Colonic mucosa (tissue), 4 donors: Measurements from ENCODE around the gene LY6G6F. TPM values are rescaled to one million over a fixed set of nuclear protein-coding genes. Genes with fewer than 3 reads are reported as not detected.
A peak's percentile ranks its signal among the peaks of the same experiment; 100 is the strongest.

Source experiments
- DNase-seq: peaks from one replicate; pipeline ENCODE4 v3.0.0-alpha.2; 2020
- H3K27ac ChIP-seq: fragments of 200-600 bp; one replicate; pipeline ENCODE4 v1.8.0; 2021
- H3K27me3 ChIP-seq: fragments of 200-600 bp; one replicate; pipeline ENCODE4 v1.8.0; 2021
- H3K36me3 ChIP-seq: fragments of 200-600 bp; one replicate; pipeline ENCODE4 v1.8.0; 2021
- H3K4me1 ChIP-seq: fragments of 200-600 bp; one replicate; pipeline ENCODE4 v1.8.0; 2021; ENCODE audit warnings: mild to moderate bottlenecking
- H3K4me3 ChIP-seq: fragments of 200-600 bp; one replicate; pipeline ENCODE4 v1.8.0; 2021
- H3K9ac ChIP-seq, 2 donors: one replicate each; pipeline ENCODE4 v1.7.0; 2013; ENCODE audit warnings: control low read depth in 2 of 2, low read depth in 2 of 2, low read length in 2 of 2
- H3K9me3 ChIP-seq: fragments of 200-600 bp; one replicate; pipeline ENCODE4 v1.8.0; 2021
- intact Hi-C: fragments of 100-400 bp; cut with DNase I; formaldehyde crosslinking; loops from one replicate; pipeline ENCODE4 v1.14.1; 2022
- total RNA-seq, 2 donors: library from RNA; stranded (reverse); fragmentation: NEBNext Ultra II Directional in 1 of 2; extraction: Animal tissue kit (Norgen Biotek cat#: 25700) in 1 of 2; gene quantifications; one replicate each; pipeline ENCODE4 v1.2.1, GENCODE V29; 2021
- TF ChIP-seq, protein P1 (sequence below): fragments of 200-600 bp; IDR thresholded peaks from one replicate; pipeline ENCODE4 v1.8.0; 2022; ENCODE audit warnings: antibody characterized with exemption, mild to moderate bottlenecking
- donor health status: healthy.
- donor health status: DM: no; HTN: no; CAD: no.
- donor health status: DM: no; HTN: no; CAD: no.

The LY6G6F gene
- total RNA-seq, 2 donors from 2014 or later: not detected

DNA sequence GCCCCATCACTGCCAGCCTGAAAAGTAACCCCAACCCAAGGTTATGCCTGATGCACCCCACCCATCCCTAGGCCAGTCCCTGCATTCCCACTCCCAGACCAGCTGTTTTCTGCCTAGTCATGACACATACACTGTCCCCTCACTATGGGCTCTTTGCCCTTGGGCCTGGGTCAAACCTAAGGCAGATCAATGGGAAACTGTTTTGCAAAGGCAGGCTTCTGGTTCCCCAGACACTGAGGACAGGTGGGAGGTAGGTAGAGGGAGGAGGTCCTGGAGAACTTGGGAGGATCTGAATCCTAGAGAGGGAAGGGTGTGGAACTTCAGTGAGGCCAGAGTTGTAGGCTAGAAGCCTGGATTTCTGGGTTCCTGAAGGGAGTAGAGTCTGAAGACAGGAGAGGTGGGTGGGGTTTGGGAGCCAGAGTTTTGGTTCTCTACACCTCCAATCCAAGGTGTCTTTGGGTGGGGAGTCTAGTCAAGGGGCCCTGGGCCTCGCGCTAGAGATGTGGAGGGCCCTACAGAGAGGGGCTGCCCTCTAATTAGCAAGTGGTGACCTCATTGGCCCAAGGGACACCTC, 27.7 kb downstream of the LY6G6F start:
- TF ChIP-seq, protein P1, sequence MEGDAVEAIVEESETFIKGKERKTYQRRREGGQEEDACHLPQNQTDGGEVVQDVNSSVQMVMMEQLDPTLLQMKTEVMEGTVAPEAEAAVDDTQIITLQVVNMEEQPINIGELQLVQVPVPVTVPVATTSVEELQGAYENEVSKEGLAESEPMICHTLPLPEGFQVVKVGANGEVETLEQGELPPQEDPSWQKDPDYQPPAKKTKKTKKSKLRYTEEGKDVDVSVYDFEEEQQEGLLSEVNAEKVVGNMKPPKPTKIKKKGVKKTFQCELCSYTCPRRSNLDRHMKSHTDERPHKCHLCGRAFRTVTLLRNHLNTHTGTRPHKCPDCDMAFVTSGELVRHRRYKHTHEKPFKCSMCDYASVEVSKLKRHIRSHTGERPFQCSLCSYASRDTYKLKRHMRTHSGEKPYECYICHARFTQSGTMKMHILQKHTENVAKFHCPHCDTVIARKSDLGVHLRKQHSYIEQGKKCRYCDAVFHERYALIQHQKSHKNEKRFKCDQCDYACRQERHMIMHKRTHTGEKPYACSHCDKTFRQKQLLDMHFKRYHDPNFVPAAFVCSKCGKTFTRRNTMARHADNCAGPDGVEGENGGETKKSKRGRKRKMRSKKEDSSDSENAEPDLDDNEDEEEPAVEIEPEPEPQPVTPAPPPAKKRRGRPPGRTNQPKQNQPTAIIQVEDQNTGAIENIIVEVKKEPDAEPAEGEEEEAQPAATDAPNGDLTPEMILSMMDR: no peak
- no peak for DNase-seq
- H3K4me1 ChIP-seq: peaks cover 10% of the 10 kb centered on the region

DNA sequence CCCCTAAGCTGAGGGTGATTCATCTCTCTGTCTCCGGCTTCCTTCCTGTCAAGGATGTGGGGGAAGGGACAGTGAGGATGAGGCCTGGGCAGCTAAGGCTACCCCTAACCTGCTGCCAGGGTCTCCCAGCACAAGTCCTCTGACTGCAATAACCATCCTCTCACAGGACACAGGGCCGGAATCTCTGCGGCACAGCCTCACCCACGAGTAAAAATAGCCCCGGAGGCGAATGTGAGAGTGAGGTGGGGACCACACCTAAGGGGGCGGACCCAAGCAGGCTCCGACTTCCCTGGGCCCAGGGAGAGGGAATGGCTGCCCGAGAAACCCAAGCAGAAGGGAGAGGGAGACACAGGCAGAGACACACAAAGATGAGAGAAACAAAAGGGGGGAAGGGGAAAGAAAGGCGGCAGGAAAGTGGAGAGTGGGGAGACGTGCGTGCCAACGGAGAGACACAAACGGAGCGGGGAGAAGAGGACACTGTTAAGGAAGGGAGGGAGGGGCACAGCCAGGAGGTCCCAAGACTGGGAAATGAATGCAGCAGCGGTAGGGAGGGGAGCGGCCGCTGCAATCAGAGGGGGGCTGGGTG, 28.2 kb downstream of the LY6G6F start:
- Histone ChIP-seq H3K36me3 (peaks cover 14% of the 10 kb centered on the region), H3K9me3 (no peaks in the 10 kb centered on the region), H3K9ac (peak overlapping the region; percentile 95 to 100), H3K4me3 (peak overlapping the region; percentile 74), H3K27ac (peak overlapping the region; percentile 86), H3K27me3 (no peaks in the 10 kb centered on the region), H3K4me1 (peaks cover 10% of the 10 kb centered on the region)
- peak; percentile 83 for DNase-seq
- TF ChIP-seq, protein P1: no peak
- intact Hi-C loops: loop anchor here (5.0 kb wide), 1 partner anchor 33 kb away; the partner anchor contains the start of gene ABHD16A

More for the DNA sequence above, 27.7 kb downstream of the LY6G6F start:
- intact Hi-C loops: no loop called here
- H3K27me3 ChIP-seq: no peaks in the 10 kb centered on the region
- H3K9ac ChIP-seq: peak overlapping the region; percentile 95 to 100
- peak overlapping the region; percentile 74 for H3K4me3 ChIP-seq
- no peaks in the 10 kb centered on the region for H3K9me3 ChIP-seq
- peak overlapping the region; percentile 86 for H3K27ac ChIP-seq
- peaks cover 14% of the 10 kb centered on the region for H3K36me3 ChIP-seq

DNA sequence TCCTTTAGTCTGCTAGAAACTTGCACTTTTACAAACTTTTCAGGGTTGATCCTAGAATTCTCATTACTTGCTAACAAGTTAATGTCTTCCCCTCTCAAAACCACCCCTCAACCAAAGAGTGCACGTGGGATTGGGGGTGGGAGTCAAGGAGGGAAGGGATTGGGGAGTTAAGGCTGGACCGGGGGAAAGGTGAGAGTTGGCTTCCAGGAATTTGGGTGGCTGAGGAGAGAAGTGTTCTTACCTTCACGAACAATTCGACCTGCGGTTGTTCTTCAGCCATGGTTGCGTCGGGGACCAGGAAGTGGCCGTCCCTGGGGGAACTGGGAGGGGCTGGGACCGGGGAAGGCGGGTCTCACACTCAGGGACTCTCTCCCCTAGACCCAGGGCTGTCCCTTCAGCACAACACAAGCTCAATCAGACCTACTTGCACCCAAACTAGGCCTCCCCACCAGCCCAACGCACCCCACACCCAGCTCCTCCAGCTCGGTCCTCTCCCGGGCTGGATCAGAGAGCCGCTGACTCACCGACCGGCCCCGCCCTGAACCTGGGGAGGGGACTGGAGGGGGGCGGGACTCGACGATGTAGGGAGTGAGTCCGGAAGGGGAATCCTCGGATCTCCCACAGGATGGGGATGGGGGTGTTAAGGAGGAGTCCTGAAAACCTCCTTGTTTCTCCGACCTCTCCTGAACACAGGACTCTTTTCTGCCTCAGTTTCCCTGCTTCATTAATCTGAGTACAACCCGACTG, 29.5 kb downstream of the LY6G6F start, which contains the start of gene CLIC1:
CLIC1 (minus strand) TSS at position 510 of the 747 bp plus-strand sequence; CDS start at position 280, 230 bp downstream.
- Histone ChIP-seq H3K4me3 (peak within 1 kb of the TSS; percentile 74), H3K4me1 (peaks cover 10% of the 10 kb centered on the region), H3K27ac (peak within 1 kb of the TSS; percentile 86), H3K9ac (peak within 1 kb of the TSS; percentile 95 to 100), H3K36me3 (peaks cover 14% of the 10 kb centered on the region), H3K27me3 (no peaks in the 10 kb centered on the region), H3K9me3 (no peaks in the 10 kb centered on the region)
- TF ChIP-seq, protein P1: no peak
- peak; percentile 95 for DNase-seq
- intact Hi-C loops: loop anchor here (5.0 kb wide), 1 partner anchor 34 kb away; the partner anchor contains the start of gene ABHD16A

DNA sequence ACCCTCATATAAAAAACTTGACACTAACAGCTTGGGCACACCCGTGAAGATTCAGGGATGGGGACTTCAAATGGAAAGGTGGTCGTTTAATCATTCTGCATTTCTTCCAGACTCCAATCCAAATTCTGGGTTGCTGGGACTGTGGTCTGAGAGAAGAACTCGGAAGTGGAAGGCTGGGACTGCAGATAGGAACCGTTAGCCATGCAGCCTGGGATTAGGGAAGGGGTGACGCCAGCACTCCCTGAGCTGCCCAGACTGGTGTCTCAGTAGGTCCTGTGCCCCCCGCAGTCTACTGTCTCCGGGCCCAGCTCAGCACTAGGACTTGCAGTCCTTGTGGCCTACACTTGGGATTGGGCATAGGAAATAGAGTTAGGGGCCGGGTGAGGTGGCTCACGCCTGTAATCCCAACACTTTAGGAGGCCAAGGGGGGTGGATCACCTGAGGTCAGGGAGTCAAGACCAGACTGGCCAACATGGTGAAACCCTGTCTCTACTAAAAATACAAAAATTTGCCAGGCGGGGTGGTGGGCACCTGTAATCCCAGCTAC, 30.2 kb downstream of the LY6G6F start:
- TF ChIP-seq, protein P1: no peak
- Histone ChIP-seq H3K9ac (peak overlapping the region; percentile 95 to 100), H3K36me3 (peaks cover 11% of the 10 kb centered on the region), H3K9me3 (no peaks in the 10 kb centered on the region), H3K27me3 (no peaks in the 10 kb centered on the region), H3K27ac (peak overlapping the region; percentile 86), H3K4me1 (peaks cover 10% of the 10 kb centered on the region), H3K4me3 (peak overlapping the region; percentile 74)
- DNase-seq: peak; percentile 29
- intact Hi-C loops: loop anchor here (5.0 kb wide), 1 partner anchor 35 kb away; the partner anchor contains the start of gene ABHD16A
